Measurements from ENCODE around the gene IQSEC2. TPM values are rescaled to one million over a fixed set of nuclear protein-coding genes. Genes with fewer than 3 reads are reported as not detected.

IQSEC2 gene
- total RNA-seq, 1 donor from 2014 or later = 11.6 TPM

GRCh38 chrX:53308836-53309235, 27.5 kb upstream of the IQSEC2 start:
- DNase-seq (ENCODE audit: low spot score) = no peak
- intact Hi-C loops (cut with DNase I) = no loop called here

- intact Hi-C loops (cut with DNase I) = no loop called here
These were observed 24.9 kb upstream of the IQSEC2 start for GRCh38 chrX:53305996-53306937.

GRCh38 chrX:53305219-53305995, 24.0 kb upstream of the IQSEC2 start:
- no peak for DNase-seq (ENCODE audit: low spot score)
- intact Hi-C loops (cut with DNase I) = no loop called here

More at GRCh38 chrX:53305996-53306937, 24.9 kb upstream of the IQSEC2 start:
- peak; percentile 60 for DNase-seq (ENCODE audit: low spot score)

GRCh38 chrX:53303195-53303594, 21.8 kb upstream of the IQSEC2 start:
- DNase-seq (ENCODE audit: low spot score) = no peak
- intact Hi-C loops (cut with DNase I) = no loop called here

- peak; percentile 15 for DNase-seq (ENCODE audit: low spot score)
- intact Hi-C loops (cut with DNase I) = no loop called here
These were observed 18.8 kb upstream of the IQSEC2 start for GRCh38 chrX:53300157-53300556.

GRCh38 chrX:53294024-53294648, 12.8 kb upstream of the IQSEC2 start:
- intact Hi-C loops (cut with DNase I) = no loop called here
- peak; percentile 41 for DNase-seq (ENCODE audit: low spot score)

GRCh38 chrX:53291596-53291995, 10.2 kb upstream of the IQSEC2 start:
- intact Hi-C loops (cut with DNase I) = no loop called here
- DNase-seq (ENCODE audit: low spot score) = peak; percentile 61

- peak; percentile 63 for DNase-seq (ENCODE audit: low spot score)
- intact Hi-C loops (cut with DNase I) = no loop called here
These were observed 9.2 kb upstream of the IQSEC2 start for GRCh38 chrX:53290441-53291041.

GRCh38 chrX:53288189-53288588, 6.8 kb upstream of the IQSEC2 start:
- DNase-seq (ENCODE audit: low spot score) = peak; percentile 75
- intact Hi-C loops (cut with DNase I) = loop anchor here (10.0 kb wide), 1 partner anchor 147 kb away; the partner anchor contains the start of gene HSD17B10

- intact Hi-C loops (cut with DNase I) = loop anchor here (10.0 kb wide), 1 partner anchor 147 kb away; the partner anchor contains the start of gene HSD17B10
- DNase-seq (ENCODE audit: low spot score) = peak; percentile 85
These were observed 6.2 kb upstream of the IQSEC2 start for GRCh38 chrX:53287493-53288138.

- DNase-seq (ENCODE audit: low spot score) = no peak
- intact Hi-C loops (cut with DNase I) = loop anchor here (10.0 kb wide), 1 partner anchor 149 kb away; the partner anchor contains the start of gene HSD17B10
These were observed 4.8 kb upstream of the IQSEC2 start for GRCh38 chrX:53286171-53286570.

GRCh38 chrX:53285591-53285990, 4.2 kb upstream of the IQSEC2 start:
- intact Hi-C loops (cut with DNase I) = loop anchor here (10.0 kb wide), 1 partner anchor 149 kb away; the partner anchor contains the start of gene HSD17B10
- no peak for DNase-seq (ENCODE audit: low spot score)

- DNase-seq (ENCODE audit: low spot score) = peak; percentile 83
- intact Hi-C loops (cut with DNase I) = loop anchor here (10.0 kb wide), 1 partner anchor 150 kb away; the partner anchor contains the start of gene HSD17B10
These were observed 3.5 kb upstream of the IQSEC2 start for GRCh38 chrX:53284684-53285447.

GRCh38 chrX:53283567-53283966, 2.2 kb upstream of the IQSEC2 start:
- DNase-seq (ENCODE audit: low spot score) = peak; percentile 31
- intact Hi-C loops (cut with DNase I) = loop anchor here (10.0 kb wide), 1 partner anchor 151 kb away; the partner anchor contains the start of gene HSD17B10

GRCh38 chrX:53283099-53283498, 1.7 kb upstream of the IQSEC2 start:
- peak; percentile 46 for DNase-seq (ENCODE audit: low spot score)
- intact Hi-C loops (cut with DNase I) = loop anchor here (10.0 kb wide), 1 partner anchor 152 kb away; the partner anchor contains the start of gene HSD17B10

- intact Hi-C loops (cut with DNase I) = loop anchor here (10.0 kb wide), 1 partner anchor 153 kb away; the partner anchor contains the start of gene HSD17B10
- DNase-seq (ENCODE audit: low spot score) = peak; percentile 50
These were observed 745 bp upstream of the IQSEC2 start for GRCh38 chrX:53281963-53282695.
